ENCODE measurements around the gene ZNF831.

ZNF831 gene

DNA sequence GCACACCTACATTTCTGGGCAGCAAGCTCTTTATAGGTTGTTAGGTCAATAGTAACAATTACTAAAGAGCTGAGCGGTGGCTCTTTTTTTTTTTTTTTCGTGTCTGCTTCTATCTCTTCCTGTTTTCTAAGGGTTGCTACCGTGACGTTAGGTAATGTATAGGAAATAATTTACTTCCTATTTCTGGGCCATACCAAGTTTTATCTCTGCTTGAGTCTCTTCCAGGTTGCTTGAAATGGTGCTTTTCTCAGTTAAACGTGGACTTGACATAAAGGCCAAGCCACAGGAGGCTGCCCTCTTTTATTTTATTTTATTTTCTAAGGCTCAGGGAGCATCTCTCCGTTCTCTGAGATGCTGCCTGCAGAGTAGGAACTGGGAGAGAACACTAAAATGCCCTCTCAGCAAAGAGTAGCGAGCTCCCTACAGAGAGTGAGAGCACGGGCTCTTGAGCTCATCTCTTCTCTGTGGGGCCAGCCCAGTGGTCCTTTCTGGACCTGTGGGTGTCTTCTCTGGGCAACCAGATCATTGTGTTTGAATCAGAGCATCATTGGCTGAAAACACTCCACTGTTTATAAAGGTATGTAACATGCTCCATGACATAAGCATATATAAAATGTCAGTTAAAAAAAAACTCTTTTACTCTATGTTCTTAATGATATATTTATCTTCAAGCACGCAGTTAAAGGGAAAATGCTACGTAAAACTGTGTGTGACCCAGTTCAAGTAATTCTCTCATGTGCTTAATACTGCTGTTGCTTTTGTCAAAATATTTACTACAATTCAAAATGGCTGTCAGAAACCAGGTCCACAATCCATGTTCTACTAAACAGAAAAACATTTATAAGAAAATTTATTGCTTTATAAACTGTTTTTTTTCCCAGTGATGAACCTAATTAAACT lies at the start of gene ZNF831:
Gene ZNF831 (plus strand): TSS at position 191 of the 900 bp plus-strand sequence. CDS start 27,199 bp downstream, outside the sequence.
- DNase-seq: peak; percentile 25 to 30

DNA sequence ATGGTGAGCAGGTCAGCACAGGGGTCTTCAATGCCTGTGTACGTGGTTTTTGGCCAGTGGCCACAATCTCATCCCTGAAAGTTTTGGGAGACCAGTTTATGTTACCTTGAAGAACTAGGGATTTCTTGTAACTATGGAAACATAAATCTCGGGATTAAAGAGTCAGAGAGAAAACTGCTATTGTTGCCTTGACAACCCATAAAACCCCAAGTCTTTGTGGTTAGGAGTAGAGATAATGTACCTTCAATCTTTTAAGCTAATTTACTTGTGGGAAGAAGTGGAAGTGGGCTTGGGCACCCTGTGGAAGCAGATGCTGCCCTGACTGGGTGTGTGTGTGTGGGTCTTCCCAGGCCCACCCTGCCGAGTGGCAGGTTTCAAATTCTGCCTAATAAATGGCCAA lies 46.1 kb upstream of the ZNF831 start:
- DNase-seq: no peak

DNA sequence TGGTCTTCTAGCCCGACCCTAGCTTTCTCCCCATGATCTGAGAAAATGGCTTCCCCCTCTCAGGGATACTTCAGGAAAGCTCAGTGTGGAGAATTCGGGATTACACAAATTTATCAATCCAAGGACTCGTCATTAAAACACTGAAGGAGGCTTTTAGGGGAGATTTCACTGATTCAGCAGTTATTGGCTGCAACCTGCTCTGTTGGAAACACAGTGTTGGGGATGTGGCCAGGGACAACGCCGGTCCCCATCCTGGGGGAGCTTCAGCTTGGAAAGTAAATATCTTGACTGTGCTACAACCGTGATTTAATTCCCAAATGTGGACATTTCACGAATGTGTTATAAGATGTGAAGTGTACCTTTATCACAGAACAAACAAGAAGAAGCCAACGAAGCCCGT lies 44.8 kb upstream of the ZNF831 start:
- DNase-seq: no peak

DNA sequence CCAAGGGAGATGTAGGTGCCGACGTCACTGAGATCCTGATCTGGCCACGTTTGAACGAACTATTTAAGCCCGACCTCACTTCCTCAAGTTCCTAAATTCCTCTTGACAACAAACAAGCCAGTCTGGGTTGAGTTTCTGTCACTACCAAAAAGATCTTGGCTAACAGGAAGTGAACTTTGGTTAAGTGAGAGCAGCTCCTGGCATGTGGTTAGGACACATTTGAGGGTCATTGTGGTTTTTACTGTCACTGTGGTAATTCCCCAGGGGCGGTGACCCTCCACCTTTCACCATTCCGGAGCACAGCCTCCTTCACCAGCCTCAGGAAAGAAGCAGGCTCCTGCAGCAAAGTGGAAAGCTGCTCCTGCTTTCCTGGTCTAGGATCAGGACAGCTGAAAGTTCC lies 43.1 kb upstream of the ZNF831 start:
- peak; percentile 61 to 72 for DNase-seq

DNA sequence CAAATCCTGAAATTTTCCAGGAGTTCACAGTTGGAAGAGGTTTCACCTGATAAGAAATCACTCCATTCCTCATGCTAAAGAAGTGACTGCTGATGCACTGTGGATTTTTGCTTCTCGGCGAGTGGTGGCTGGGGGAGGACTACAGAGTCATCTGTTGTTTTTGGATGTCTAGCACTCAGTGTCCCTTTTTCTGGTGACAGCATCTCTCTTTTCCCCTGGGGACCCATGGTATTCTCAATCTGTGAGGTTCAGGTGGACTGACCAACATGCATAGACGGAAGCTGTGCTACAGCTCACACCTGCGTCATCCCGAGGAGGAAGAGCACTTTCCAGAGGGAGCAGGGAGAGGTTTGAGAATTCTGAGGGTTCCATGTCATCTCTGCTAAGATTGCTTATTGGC lies 42.7 kb upstream of the ZNF831 start:
- DNase-seq: no peak

DNA sequence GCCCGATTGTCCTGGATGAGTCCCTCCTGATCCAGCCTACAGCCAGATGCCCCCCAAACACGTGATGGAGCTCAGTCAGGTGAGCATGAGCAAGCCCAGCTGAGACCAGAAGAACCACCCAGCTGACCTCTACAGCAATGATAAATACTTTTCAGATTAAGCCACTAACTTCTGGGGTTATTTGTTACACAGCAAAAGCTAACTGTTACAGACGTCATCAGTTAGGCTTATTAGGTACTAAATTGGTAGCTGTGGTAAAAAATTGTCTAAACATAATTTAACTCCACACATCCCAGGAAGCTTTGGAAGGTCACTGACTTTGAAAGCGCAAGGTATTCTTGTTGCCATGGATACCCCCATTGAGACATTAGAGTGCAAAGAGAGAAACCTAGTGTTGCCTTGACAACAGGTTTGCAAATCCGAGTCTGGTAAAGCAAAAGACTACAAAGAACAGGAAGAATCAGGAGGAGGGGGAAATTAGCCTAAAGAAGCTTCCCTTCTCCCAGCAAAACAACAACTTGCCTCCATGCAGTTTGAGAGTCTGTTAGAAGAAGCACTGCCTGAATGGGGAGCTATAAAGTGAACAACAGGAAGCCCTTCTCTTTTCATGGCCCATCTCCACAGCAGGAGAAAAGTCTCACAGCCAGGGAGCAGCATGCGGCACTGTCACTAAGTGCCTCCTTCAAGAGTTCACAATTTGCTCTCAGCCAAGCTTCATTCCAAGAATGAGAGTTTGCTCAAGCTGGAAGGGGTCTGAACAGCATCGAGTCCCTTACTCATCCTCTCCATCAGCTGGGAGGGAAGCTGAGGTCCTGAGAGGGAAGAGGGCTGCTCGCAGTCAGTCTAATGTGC lies 41.7 kb upstream of the ZNF831 start:
- DNase-seq: no peak

DNA sequence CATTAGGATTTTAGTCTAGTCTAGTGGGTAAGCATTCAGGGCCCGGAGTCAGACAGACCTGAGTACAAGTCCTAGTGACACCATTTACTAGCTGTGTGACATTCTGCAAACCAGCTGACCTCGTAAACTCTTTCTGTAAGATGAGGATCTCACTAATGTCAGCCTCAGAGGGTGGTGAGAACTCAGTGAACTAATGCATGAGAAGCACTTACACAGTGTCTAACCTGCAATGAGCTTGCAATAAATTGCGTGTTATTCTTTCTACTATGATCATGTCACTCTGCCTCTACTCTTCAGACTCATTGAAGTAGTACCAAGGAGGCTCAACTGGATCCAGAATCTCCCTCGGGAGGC lies 41.1 kb upstream of the ZNF831 start:
- no peak for DNase-seq

DNA sequence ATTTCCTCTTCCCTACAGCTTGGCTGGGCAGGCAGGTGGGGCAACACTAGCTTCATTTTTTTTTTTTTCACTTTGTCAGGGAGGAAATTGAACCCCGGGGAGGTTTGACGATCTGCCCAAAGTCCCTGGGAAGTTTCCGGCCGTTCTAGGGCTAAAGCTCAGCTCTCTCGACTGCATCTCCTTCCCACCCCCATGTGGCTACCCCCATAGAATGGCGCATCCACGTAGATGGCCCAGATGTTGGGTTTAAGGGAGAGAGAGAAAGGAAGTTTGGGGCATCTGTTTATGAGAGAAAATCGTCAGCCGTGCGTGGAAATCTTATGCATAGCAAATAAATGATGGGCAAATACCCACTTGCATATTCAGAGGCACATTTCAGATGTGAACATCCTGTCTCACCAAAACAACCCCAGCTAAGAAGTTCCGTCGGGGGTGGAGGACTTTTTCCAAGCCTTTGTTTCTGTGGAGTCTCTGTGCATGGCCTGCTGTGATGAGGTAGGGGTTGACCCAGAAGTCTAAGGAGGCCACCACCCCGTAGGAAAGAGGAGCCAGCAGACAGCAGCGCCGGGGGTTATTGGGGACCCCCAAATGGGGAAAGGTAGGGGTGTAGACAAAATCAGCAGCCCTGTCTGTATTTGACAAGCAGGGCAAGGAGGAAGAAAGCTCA lies 40.5 kb upstream of the ZNF831 start:
- DNase-seq: no peak

DNA sequence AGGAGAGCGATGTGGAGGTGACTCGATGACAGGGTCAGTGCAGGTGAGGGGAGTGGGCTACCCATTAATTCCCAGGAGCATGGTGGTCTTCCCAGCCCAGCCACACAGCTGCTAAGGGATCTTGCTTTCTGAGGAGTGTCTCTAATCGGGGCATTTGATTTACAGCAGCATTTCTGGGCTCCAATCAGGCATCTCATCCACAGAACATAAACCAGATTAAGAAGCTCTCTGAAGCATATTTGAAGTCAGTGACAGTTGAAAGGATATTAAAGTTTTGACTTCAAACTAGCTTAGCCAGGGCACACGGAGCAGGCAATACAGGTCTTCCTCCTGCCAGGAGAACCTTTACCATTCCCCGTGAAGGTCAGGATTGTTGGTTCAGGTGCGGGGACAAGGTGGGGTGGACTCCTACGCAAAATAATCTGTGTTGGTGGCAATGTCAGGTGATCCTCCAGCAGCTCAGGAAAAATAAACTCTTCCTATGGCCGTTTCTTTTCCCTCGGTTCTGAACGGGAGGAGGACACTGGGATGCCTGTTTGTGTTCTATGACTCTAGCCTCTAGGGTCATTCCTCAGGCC lies 39.9 kb upstream of the ZNF831 start:
- DNase-seq: no peak

DNA sequence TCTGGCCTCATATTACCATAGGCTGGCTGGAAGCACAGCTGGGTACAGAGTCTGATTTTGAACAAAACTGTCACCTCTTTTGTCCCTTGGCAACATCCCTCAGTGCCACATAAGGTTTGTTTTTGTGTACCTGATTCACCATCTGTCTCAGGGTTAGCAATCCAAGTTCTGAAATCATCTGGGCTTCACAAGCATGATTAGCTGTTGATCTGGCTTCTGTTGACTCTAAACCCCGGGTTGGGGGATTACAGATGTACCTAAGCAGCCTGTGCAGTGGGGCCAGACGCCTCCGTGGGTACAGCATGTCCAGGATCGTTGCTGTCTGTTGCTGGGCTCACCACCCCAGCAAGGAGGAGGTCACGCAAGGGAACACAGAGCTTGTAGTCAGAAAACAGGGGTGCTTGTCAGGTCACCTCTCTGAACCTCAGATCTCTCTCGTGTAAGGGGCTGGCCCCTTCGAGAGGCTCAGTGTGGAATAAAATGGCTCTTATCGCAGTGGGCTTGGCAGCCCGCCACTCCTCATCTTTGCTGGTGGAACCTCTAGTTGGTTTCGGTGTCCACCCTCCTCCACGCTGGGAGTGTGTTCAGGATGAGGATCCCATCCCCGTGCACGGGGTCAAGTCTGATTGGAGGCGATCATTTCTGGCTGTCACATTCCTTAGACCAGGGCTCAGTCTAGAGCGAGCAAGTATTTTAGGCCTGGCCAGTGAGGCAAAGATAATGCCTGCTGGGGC lies 39.2 kb upstream of the ZNF831 start:
- no peak for DNase-seq

DNA sequence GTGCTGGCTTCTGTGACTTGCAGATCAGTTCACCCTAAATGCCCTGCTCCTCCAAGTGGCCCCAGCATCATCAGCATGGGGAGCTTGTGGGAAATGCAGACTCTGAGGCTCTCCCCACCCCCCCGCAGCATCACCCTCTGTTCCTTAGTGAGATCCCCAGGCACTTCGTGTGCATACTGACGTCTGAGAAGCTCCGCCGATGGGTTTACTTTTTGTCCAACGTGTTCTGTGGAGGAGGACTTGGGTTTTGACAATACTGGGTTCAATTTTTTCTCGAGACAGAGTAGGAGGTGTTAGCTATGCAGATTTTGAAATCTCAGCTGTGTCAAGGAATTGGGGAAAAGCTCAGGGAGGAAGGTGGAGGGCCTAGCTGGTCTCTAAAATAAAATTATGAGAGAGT lies 38.3 kb upstream of the ZNF831 start:
- no peak for DNase-seq

DNA sequence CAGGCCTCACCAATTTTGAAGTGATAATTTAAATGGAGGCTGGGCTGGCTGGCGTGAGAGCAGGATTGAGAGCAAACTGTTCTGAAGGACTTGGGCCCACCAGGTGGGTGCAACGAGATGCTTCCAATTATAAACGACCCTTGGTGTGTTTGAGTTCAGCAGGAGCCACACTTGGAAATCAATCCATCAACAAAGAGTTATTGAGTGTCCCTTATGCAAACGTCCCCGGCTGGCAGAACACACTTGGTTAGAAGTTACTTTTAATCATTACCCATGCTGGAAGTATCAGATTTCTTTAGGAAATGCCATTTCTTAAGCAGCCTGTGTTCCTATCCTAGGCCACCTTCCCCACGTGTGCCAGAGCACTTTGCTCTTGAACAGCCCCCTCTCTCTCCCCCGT lies 37.8 kb upstream of the ZNF831 start:
- DNase-seq: no peak

DNA sequence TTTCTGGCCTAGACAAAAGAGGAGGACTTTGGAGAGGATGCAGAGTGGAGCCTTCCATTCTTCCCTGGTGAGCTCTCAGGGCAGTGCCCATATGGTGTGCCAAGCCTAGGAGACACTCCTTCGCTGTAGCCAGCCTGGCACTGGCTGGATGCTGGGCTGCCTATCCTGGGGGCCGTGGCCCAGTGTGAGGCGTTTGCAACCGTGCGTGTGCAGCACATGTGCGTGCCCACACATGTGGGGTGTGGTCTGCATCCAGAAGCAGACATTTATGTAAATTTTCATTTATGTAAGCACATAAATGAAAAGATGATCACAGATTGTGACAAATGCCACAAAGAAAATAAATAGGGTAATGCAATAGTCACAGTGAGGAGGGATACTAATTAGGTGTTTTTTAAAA lies 35.8 kb upstream of the ZNF831 start:
- DNase-seq: no peak

DNA sequence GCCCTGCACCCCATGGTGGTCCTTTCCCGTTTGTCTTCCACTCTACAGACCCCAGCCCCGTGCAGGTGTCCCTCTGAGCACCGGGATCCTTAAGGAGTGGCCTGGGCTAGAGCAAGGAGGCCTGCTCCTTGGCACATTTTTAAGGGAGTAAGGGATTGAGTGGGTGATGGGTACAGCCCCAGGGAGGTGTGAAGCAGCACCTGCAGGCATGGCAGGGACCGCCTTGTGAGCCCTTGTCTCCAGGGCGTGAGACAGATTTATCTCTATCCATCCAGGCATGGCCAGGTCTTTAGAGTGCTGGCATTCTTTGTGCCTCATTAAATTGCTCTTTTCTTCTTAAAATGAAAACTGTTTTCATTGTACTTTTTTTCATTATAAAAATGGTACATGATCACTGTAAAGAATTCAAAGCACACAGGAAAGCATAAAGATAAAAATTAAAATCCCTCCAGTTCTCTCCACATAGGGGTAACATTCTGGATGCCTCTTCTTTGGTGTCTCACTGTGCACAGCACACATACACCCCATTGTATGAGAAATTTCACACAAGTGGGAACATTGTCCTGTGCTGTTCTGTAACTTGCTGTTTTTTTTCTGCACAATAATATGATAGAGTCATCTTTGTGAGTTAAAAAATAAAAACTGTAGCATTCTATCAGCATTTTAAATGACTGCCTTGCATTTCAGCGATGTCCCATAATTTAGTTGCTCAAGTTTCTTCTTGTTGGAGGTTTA lies 31.9 kb upstream of the ZNF831 start:
- no peak for DNase-seq

DNA sequence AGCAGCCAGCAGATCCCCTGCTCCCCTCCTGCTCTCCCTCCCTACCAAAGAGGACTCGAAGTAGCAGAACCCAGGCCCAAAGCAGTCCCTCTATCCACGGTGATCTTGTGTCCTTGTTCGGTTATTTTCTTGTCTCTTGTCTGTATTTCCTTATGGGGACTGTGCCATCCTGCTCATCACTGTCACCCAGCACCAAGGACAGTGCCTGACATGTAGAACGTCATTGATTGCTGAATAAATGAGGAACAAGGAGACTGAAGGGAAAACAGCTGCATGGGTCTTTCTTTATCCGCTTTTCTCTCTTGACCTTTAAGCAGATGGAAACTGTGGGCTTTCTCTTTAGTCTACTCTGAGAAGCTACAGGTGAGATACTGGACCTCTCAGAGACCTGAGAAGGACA lies 29.4 kb upstream of the ZNF831 start:
- DNase-seq: no peak

DNA sequence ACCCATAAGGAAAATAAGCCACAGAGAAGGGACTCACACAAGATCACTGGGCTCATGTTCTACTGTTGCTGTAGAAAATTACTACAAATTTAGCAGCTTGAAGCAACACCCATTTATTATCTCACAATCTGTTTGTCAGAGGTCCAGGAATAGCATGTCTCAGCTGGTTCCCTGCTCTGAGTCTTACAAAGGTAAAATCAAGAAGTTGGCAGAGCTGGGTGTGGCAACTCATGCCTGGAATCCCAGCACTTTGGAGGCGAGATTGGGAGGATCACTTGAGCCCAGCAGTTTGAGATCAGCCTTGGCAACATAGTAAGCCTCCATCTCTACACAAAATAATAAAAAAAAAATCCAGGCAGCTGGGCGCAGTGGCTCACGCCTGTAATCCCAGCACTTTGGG lies 28.5 kb upstream of the ZNF831 start:
- DNase-seq: no peak

DNA sequence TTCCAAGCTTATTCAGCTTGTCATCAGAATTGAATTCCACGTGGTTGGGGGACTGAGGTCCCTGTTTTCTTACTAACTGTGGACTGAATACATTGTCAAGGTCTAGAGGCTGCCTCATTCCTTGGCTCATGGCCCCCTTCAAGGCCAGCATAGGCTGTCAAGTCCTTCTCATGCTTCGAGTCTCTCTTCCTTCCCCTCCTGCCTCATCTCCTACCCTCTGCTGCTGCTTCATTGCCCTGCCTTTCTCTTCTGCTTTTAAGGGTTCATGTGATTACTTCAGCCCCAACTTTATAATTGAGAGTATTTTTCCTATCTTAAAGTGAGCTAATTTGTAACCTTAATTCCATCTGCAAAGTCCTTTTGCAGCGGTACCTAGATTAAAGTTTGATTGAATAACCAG lies 27.6 kb upstream of the ZNF831 start:
- no peak for DNase-seq

DNA sequence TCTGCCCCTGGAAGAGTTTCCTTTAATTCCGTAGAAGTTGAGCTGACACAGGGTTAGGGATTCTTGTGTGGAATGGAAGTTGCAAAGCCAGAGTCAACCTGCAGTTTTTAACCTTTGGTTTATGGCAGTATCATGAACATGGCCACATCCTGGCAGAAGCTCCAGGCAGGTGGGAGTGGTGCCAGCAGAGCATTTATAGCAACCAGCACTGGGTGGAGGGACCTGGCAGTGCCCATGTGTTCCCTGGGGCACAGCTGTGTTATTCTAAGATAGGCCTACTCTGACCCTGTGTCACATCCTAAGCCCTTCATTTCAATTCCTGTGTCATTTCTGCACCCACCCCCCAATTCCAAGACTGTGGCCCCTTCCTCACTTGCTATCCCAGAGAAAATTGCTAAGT lies 26.1 kb upstream of the ZNF831 start:
- no peak for DNase-seq

DNA sequence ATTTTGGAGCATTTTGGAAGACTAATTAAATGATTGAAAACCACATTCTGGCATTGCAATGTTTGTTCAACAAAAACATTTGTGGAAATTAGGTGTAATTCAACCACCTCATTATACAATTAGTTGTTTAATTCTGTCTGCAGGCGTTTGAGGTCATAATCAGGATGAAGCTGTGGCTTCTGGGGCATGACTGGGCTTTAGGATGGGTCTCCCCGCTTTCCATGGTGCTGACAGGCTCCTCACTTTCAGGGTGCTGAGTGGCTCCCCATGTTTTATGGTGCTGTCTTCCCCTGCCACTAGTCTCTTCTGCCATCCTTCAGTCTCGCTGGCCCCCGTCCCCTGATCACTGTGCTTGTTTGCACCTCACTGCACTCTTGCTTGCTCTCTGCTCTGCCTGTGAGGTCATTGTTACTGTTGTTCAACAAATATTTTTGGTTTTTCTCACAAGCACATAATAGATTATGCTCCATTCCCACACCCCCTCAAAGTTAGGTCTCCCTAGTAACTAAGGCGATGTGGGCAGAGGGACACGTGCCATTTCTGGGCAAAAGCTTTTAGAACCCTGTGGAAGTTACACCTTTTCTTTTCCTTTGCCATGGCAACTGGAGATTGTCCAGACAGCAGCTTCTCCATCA lies 25.4 kb upstream of the ZNF831 start:
- DNase-seq: no peak

DNA sequence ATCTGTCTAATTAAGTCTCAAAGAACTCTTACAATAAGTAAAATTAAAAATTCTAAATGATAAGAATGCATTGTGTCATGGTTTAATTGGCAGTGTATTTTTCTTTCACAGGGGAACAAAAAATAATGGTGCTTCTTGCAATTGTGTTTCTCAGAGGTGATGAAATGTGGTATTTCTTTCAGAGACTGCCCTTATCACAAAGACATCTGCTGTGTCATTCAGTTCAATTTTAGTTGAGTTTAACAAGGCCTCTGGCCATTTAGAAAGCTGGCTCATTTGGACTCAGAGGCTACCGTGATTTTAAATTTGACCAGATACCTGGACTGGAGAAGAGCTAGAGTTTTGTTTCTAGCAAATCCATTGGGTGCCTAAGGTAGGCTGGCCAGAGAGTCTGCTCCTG lies 23.6 kb upstream of the ZNF831 start:
- no peak for DNase-seq

Measured in inflammatory macrophage treated with lipopolysaccharide for 1 hour (primary cell).